OCI-LY7 (cell line): ENCODE measurements around the gene CMPK1. TPM values are rescaled to one million over a fixed set of nuclear protein-coding genes. Genes with fewer than 3 reads are reported as not detected.

Source experiments
- BruUV-seq: library from RNA; stranded (reverse); fragments of 400-500 nt; replicated peaks from 2 replicates; lab custom pipeline; 2021; lab: Mats Ljungman, UMichigan
- CTCF ChIA-PET: fragments of 300-600 bp; sonication (Branson Sonifier 250); formaldehyde crosslinking; loops from one replicate; lab custom pipeline; 2022; ENCODE audit warnings: antibody characterized with exemption; ENCODE audit not compliant: unreplicated experiment; lab: Charles Lee
- POLR2A ChIA-PET: fragments of 300-600 bp; sonication (Branson Sonifier 250); formaldehyde crosslinking; loops from one replicate; lab custom pipeline; 2022; ENCODE audit warnings: antibody characterized with exemption; lab: Charles Lee
- DNase-seq: peaks from one replicate; pipeline ENCODE4 v3.0.0-alpha.2; 2015; ENCODE audit warnings: low spot score
- H2AFZ ChIP-seq: fragments of 200-600 bp; sonication (generic), shearing (Covaris generic); 2 replicates; pipeline ENCODE4 v1.6.1; 2014; ENCODE audit warnings: mild to moderate bottlenecking, antibody characterized with exemption, low read length, moderate library complexity
- H3K27ac ChIP-seq: fragments of 200-600 bp; sonication (generic); 2 replicates; pipeline ENCODE4 v1.5.1; 2014; ENCODE audit warnings: mixed run types, low read depth, mild to moderate bottlenecking, moderate library complexity, low read length, inconsistent platforms; ENCODE audit not compliant: poor library complexity, severe bottlenecking
- H3K36me3 ChIP-seq: fragments of 200-600 bp; sonication (generic); 2 replicates; pipeline ENCODE4 v1.6.1; 2014; ENCODE audit warnings: mild to moderate bottlenecking, antibody characterized with exemption, low read length, moderate library complexity, mixed read lengths; ENCODE audit not compliant: insufficient read depth
- H3K4me1 ChIP-seq: fragments of 200-600 bp; sonication (generic); 2 replicates; pipeline ENCODE4 v1.5.1; 2014; ENCODE audit warnings: mild to moderate bottlenecking, low read length; ENCODE audit not compliant: insufficient read depth, poor library complexity, severe bottlenecking
- H3K4me2 ChIP-seq: fragments of 200-600 bp; sonication (generic); 2 replicates; pipeline ENCODE4 v1.6.1; 2014; ENCODE audit warnings: mild to moderate bottlenecking, low read length
- H3K4me3 ChIP-seq: fragments of 200-600 bp; sonication (generic); 2 replicates; pipeline ENCODE4 v1.5.1; 2014; ENCODE audit warnings: mild to moderate bottlenecking, low read depth, low read length; ENCODE audit not compliant: poor library complexity, severe bottlenecking
- H3K79me2 ChIP-seq: fragments of 200-600 bp; sonication (generic); 2 replicates; pipeline ENCODE4 v1.6.1; 2016; ENCODE audit warnings: low read depth, mild to moderate bottlenecking, low read length, moderate library complexity, mixed read lengths; ENCODE audit not compliant: insufficient read depth
- H3K9me2 ChIP-seq: fragments of 200-600 bp; sonication (generic); 2 replicates; pipeline ENCODE4 v1.6.1; 2016; ENCODE audit warnings: mild to moderate bottlenecking, low read length, mixed read lengths; ENCODE audit not compliant: insufficient read depth
- H3K9me3 ChIP-seq: fragments of 200-600 bp; sonication (generic); 2 replicates; pipeline ENCODE4 v1.6.1; 2014; ENCODE audit warnings: mild to moderate bottlenecking, mixed run types, low read length, mixed read lengths
- H4K20me1 ChIP-seq: fragments of 200-600 bp; sonication (generic); 2 replicates; pipeline ENCODE4 v1.6.1; 2014; ENCODE audit warnings: mild to moderate bottlenecking, antibody characterized with exemption, low read length, moderate library complexity, mixed read lengths; ENCODE audit not compliant: insufficient read depth
- EZH2phosphoT487 ChIP-seq: fragments of 200-600 bp; sonication (generic); IDR thresholded peaks from 2 replicates; pipeline ENCODE4 v1.6.1; 2018; ENCODE audit warnings: low read depth, borderline replicate concordance, mild to moderate bottlenecking, mixed run types, antibody characterized with exemption, low read length, moderate library complexity, mixed read lengths
- intact Hi-C: fragments of 100-400 bp; cut with micrococcal nuclease; formaldehyde crosslinking; loops from one replicate; pipeline ENCODE4 v1.10.0; 2022; ENCODE audit not compliant: unreplicated experiment
- total RNA-seq, 2 experiments: library from RNA; depleted of rRNA in 1 of 2; stranded (reverse); fragments of >200 nt in 1 of 2; shearing (Covaris generic) in 1 of 2; gene quantifications; 2 replicates each; pipeline ENCODE4 v1.2.3, GENCODE V29; 2014 to 2022
- TF ChIP-seq, protein P1 (sequence below): fragments of 200-600 bp; sonication (generic); conservative IDR thresholded peaks from 2 replicates; pipeline ENCODE4 v1.5.1; 2014; ENCODE audit warnings: mild to moderate bottlenecking, antibody characterized with exemption, low read length, moderate library complexity, mixed read lengths

Gene CMPK1
- total RNA-seq, 2 experiments from 2014 or later: 59.2 to 85.8 TPM

DNA sequence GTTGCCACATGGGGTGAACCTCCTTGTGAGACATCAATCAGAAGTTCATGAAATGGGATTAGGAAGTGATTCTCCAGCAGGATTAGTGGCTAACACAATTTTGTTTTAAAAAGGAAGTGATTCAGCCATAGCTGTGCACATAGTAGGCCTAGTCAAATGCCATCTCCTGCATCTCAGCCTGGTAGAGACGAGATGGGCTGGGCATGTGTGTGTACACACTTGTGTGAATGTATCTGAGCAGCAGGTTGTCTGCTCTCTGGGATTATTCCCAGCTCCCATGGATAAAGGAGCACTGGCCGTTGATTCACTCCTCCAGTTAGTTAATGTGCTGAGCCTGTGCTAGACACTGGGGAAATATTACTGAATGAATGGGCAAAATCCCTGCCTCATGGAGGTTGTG lies 84.5 kb downstream of the CMPK1 start:
- Histone ChIP-seq H3K9me3 (no peaks in the 10 kb centered on the region), H3K9me2 (no peaks in the 10 kb centered on the region), H3K27ac (no peak overlapping the region), H3K4me2 (no peak overlapping the region), H4K20me1 (no peaks in the 10 kb centered on the region), H3K79me2 (no peaks in the 10 kb centered on the region), H3K4me1 (no peaks in the 10 kb centered on the region), H3K4me3 (no peak overlapping the region), H2AFZ (no peak overlapping the region), H3K36me3 (no peaks in the 10 kb centered on the region)
- intact Hi-C loops: no loop called here
- CTCF ChIA-PET: no interaction called here
- no peak for TF ChIP-seq EZH2phosphoT487
- TF ChIP-seq, protein P1, sequence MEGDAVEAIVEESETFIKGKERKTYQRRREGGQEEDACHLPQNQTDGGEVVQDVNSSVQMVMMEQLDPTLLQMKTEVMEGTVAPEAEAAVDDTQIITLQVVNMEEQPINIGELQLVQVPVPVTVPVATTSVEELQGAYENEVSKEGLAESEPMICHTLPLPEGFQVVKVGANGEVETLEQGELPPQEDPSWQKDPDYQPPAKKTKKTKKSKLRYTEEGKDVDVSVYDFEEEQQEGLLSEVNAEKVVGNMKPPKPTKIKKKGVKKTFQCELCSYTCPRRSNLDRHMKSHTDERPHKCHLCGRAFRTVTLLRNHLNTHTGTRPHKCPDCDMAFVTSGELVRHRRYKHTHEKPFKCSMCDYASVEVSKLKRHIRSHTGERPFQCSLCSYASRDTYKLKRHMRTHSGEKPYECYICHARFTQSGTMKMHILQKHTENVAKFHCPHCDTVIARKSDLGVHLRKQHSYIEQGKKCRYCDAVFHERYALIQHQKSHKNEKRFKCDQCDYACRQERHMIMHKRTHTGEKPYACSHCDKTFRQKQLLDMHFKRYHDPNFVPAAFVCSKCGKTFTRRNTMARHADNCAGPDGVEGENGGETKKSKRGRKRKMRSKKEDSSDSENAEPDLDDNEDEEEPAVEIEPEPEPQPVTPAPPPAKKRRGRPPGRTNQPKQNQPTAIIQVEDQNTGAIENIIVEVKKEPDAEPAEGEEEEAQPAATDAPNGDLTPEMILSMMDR: no peak
- POLR2A ChIA-PET: interaction anchor here (1.7 kb wide), 1 partner anchor 18 kb away, joined by 3 read pairs; no protein-coding TSS in a partner anchor
- BruUV-seq: no TSS peak
- DNase-seq: no peak

DNA sequence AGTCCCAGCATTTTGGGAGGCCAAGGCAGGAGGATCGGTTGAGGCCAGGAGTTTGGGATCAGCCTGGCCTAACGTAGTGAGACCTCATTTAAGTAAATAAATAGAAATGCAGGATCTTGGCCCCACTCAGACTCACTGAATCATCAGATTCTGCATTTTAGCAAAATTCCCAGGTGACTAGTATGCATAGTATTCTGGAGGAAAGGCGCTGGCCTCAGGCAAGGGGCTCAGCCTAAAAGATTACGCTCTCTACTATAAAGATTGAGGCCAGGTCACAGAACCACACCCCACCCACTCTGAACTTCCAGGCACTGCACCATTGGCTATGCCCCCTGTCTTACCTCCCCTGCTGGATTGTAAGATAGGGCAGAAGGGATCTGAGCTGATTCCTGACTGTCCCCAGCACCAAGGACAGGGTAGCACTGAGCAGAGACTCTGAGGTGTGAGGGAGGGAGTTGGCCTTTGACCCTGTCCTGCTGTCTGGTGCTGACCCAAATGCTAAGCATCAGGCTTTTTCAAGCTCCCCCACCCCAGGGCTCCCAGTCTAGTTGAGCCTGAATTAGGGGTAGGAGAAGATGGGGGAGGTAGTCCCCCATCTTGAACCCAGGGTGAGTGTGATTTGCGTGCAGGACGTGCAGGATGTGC lies 85.2 kb downstream of the CMPK1 start:
- Histone ChIP-seq H3K9me3 (no peaks in the 10 kb centered on the region), H3K79me2 (no peaks in the 10 kb centered on the region), H3K36me3 (no peaks in the 10 kb centered on the region), H3K4me1 (no peaks in the 10 kb centered on the region), H3K4me3 (no peak overlapping the region), H3K4me2 (no peak overlapping the region), H3K27ac (no peak overlapping the region), H3K9me2 (no peaks in the 10 kb centered on the region), H2AFZ (no peak overlapping the region), H4K20me1 (no peaks in the 10 kb centered on the region)
- TF ChIP-seq EZH2phosphoT487: no peak
- DNase-seq: no peak
- intact Hi-C loops: no loop called here
- BruUV-seq: no TSS peak
- CTCF ChIA-PET: no interaction called here
- POLR2A ChIA-PET: interaction anchor here (1.7 kb wide), 1 partner anchor 18 kb away, joined by 3 read pairs; no protein-coding TSS in a partner anchor

DNA sequence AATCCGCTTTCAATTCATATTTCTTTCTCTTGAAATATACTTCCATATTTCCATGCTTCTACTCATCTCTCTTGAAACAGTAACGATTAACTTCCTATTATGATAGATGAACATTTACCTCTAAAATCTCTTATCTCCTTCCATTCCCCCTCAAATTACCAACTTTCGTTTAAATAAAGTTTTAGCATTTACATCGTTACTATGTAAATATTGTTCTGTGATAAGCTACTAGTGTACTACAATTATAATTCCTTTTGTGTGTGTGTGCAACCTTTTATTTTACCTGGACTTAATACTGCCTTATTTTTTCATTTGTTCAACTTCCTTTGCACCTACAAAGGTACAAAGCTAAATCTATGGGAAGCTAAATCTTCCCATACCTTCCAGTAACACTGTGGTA lies 87.0 kb downstream of the CMPK1 start:
- no peak for DNase-seq
- intact Hi-C loops: no loop called here
- CTCF ChIA-PET: no interaction called here
- H3K79me2 ChIP-seq: no peaks in the 10 kb centered on the region
- H4K20me1 ChIP-seq: no peaks in the 10 kb centered on the region
- no peak overlapping the region for H2AFZ ChIP-seq
- BruUV-seq: no TSS peak
- no peak overlapping the region for H3K27ac ChIP-seq
- TF ChIP-seq, protein P1: no peak
- POLR2A ChIA-PET: no interaction called here
- no peaks in the 10 kb centered on the region for H3K9me3 ChIP-seq
- no peaks in the 10 kb centered on the region for H3K9me2 ChIP-seq
- H3K36me3 ChIP-seq: no peaks in the 10 kb centered on the region
- no peak overlapping the region for H3K4me3 ChIP-seq
- H3K4me1 ChIP-seq: no peaks in the 10 kb centered on the region
- H3K4me2 ChIP-seq: no peak overlapping the region
